HG03139 (cell line): Measurements from ENCODE around the gene PRSS8.

Source experiments
- ATAC-seq: cut with Tn5 transposase; IDR thresholded peaks from one replicate; pipeline ENCODE4 v1.9.1; 2021; ENCODE audit not compliant: unreplicated experiment

Gene PRSS8

GRCh38 chr16:31083556-31083955 lies 52.0 kb downstream of the PRSS8 start:
- no peak for ATAC-seq

DNA sequence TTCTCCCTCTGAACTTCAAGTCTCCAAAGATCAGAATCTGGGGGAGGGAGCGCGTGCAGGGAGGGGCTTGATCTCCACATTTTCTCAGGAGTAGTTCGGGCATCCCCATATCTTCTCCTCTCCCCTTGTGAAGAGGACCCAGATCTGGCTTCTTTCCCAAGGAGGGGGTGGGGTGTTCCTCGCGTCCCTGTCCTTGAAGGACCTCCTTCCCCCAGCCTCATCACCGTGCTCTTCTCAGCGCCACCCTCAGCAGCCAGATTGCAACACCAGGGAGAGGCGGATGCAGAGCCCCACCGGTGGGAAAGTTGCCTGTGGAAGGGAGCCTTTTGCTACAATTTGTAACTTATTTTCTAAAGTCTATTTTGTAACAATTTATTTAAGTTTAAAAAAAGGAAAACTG lies 52.4 kb downstream of the PRSS8 start:
- ATAC-seq, result no peak

GRCh38 chr16:31082368-31083045 lies 53.0 kb downstream of the PRSS8 start:
- ATAC-seq, result no peak
